IMR-90 (cell line): ENCODE data around the gene ARMC9. TPM values are rescaled to one million over a fixed set of nuclear protein-coding genes. Genes with fewer than 3 reads are reported as not detected.

ENCODE experiments used
- ATAC-seq: fragments of 200-7000 bp; cut with Tn5 transposase; 2 replicates; pipeline ENCODE4 v1.9.1; 2020; ENCODE audit warnings: low read depth, mild to moderate bottlenecking, moderate library complexity
- BruUV-seq: library from RNA; stranded (reverse); fragments of 400-500 nt; replicated peaks from 2 replicates; lab custom pipeline; 2021; lab: Mats Ljungman, UMichigan
- CTCF ChIA-PET: fragments of 300-600 bp; formaldehyde crosslinking; extraction: SDS; loops from one replicate; lab custom pipeline; 2021; ENCODE audit warnings: antibody characterized with exemption; lab: Yijun Ruan, JAX
- POLR2A ChIA-PET: fragments of 300-600 bp; sonication (Branson Sonifier 250); formaldehyde crosslinking; loops from one replicate; lab custom pipeline; 2022; ENCODE audit warnings: antibody characterized with exemption; ENCODE audit not compliant: unreplicated experiment; lab: Charles Lee
- DNase-seq: peaks from one replicate; pipeline ENCODE4 v3.0.0; 2013
- H2AFZ ChIP-seq: replicated peaks from 2 replicates; pipeline ENCODE3; 2013; ENCODE audit warnings: low read length, mild to moderate bottlenecking; ENCODE audit not compliant: poor library complexity
- H2AK5ac ChIP-seq: 2 replicates; pipeline ENCODE4 v1.6.1; 2013; ENCODE audit warnings: low read depth, low read length, inconsistent platforms
- H2AK9ac ChIP-seq: replicated peaks from 2 replicates; pipeline ENCODE3; 2013; ENCODE audit warnings: mild to moderate bottlenecking, low read depth, low read length, moderate library complexity; ENCODE audit not compliant: poor library complexity
- H2BK120ac ChIP-seq: 2 replicates; pipeline ENCODE4 v1.6.1; 2013; ENCODE audit warnings: low read depth, low read length, inconsistent platforms
- H2BK15ac ChIP-seq: 3 replicates; pipeline ENCODE4 v1.6.1; 2013; ENCODE audit warnings: low read depth, low read length, inconsistent platforms
- H2BK20ac ChIP-seq: 2 replicates; pipeline ENCODE4 v1.6.1; 2013; ENCODE audit warnings: low read depth, mild to moderate bottlenecking, inconsistent platforms, low read length, moderate library complexity
- H2BK5ac ChIP-seq: 2 replicates; pipeline ENCODE4 v1.6.1; 2013; ENCODE audit warnings: mild to moderate bottlenecking, low read depth, low read length, inconsistent platforms; ENCODE audit not compliant: poor library complexity, severe bottlenecking
- H3K14ac ChIP-seq: replicated peaks from 2 replicates; pipeline ENCODE4 v1.6.1; 2013; ENCODE audit warnings: low read depth, low read length, inconsistent platforms
- H3K18ac ChIP-seq: 2 replicates; pipeline ENCODE4 v1.6.1; 2013; ENCODE audit warnings: low read depth, low read length, control low read depth
- H3K23ac ChIP-seq: 2 replicates; pipeline ENCODE4 v1.6.1; 2013; ENCODE audit warnings: low read depth, low read length, inconsistent platforms
- H3K27ac ChIP-seq: 2 replicates; pipeline ENCODE4 v1.5.1; 2013; ENCODE audit warnings: mild to moderate bottlenecking, control low read depth, low read length; ENCODE audit not compliant: insufficient read depth
- H3K27me3 ChIP-seq: 2 replicates; pipeline ENCODE4 v1.6.1; 2013; ENCODE audit warnings: low read length; ENCODE audit not compliant: control insufficient read depth, insufficient read depth
- H3K36me3 ChIP-seq: 2 replicates; pipeline ENCODE4 v1.6.1; 2013; ENCODE audit warnings: low read length, mixed read lengths; ENCODE audit not compliant: control insufficient read depth, insufficient read depth
- H3K4ac ChIP-seq: 2 replicates; pipeline ENCODE4 v1.6.1; 2013; ENCODE audit warnings: low read depth, low read length, inconsistent platforms
- H3K4me1 ChIP-seq: 2 replicates; pipeline ENCODE4 v1.6.1; 2013; ENCODE audit warnings: low read length, mixed read lengths; ENCODE audit not compliant: control insufficient read depth, insufficient read depth
- H3K4me2 ChIP-seq: 2 replicates; pipeline ENCODE4 v1.6.1; 2013; ENCODE audit warnings: low read depth, mild to moderate bottlenecking, control low read depth, low read length, moderate library complexity
- H3K4me3 ChIP-seq: 2 replicates; pipeline ENCODE4 v1.5.1; 2013; ENCODE audit warnings: low read depth, mild to moderate bottlenecking, control low read depth, low read length, moderate library complexity; ENCODE audit not compliant: insufficient read depth
- H3K56ac ChIP-seq: 2 replicates; pipeline ENCODE4 v1.6.1; 2013; ENCODE audit warnings: low read length, inconsistent platforms; ENCODE audit not compliant: insufficient read depth; ENCODE audit errors: extremely low read depth
- H3K79me1 ChIP-seq, 2 experiments: 2 replicates each; pipeline ENCODE4 v1.6.1; 2013; ENCODE audit warnings: low read length in 2 of 2, inconsistent platforms in 1 of 2, low read depth in 1 of 2
- H3K9ac ChIP-seq: 2 replicates; pipeline ENCODE4 v1.6.1; 2013; ENCODE audit warnings: low read depth, low read length, control low read depth
- H3K9me1 ChIP-seq: 2 replicates; pipeline ENCODE4 v1.6.1; 2013; ENCODE audit warnings: low read length, inconsistent platforms; ENCODE audit not compliant: insufficient read depth
- H3K9me3 ChIP-seq: 2 replicates; pipeline ENCODE4 v1.6.1; 2013; ENCODE audit warnings: low read length; ENCODE audit not compliant: control insufficient read depth, insufficient read depth
- H4K20me1 ChIP-seq: 2 replicates; pipeline ENCODE4 v1.6.1; 2013; ENCODE audit warnings: low read length, inconsistent platforms; ENCODE audit not compliant: insufficient read depth
- H4K5ac ChIP-seq: 2 replicates; pipeline ENCODE4 v1.6.1; 2013; ENCODE audit warnings: mild to moderate bottlenecking, low read depth, low read length, control low read depth
- H4K8ac ChIP-seq, 2 experiments: 2 replicates each; pipeline ENCODE4 v1.6.1; 2013; ENCODE audit warnings: low read depth in 2 of 2, low read length in 2 of 2, control low read depth in 1 of 2, inconsistent platforms in 1 of 2
- H4K91ac ChIP-seq: 2 replicates; pipeline ENCODE4 v1.6.1; 2013; ENCODE audit warnings: low read depth, low read length, inconsistent platforms; ENCODE audit not compliant: insufficient read depth
- CEBPB ChIP-seq: IDR thresholded peaks from 2 replicates; pipeline ENCODE4 v1.6.1; 2012; ENCODE audit warnings: low read depth, low read length, improper control_type of control experiment
- CHD1 ChIP-seq: IDR thresholded peaks from 2 replicates; pipeline ENCODE4 v1.6.1; 2012; ENCODE audit warnings: low read depth, low read length, improper control_type of control experiment
- MAFK ChIP-seq: IDR thresholded peaks from 2 replicates; pipeline ENCODE4 v1.6.1; 2012; ENCODE audit warnings: low read depth, low read length, improper control_type of control experiment
- MXI1 ChIP-seq: IDR thresholded peaks from 2 replicates; pipeline ENCODE4 v1.6.1; 2012; ENCODE audit warnings: low read depth, mild to moderate bottlenecking, low read length, moderate library complexity, borderline replicate concordance
- POLR2A ChIP-seq: IDR thresholded peaks from 2 replicates; pipeline ENCODE4 v1.6.1; 2012; ENCODE audit warnings: mild to moderate bottlenecking, low read depth, low read length
- RFX5 ChIP-seq: IDR thresholded peaks from 2 replicates; pipeline ENCODE4 v1.8.0; 2012; ENCODE audit warnings: low read depth, mild to moderate bottlenecking, low read length, moderate library complexity
- SMC3 ChIP-seq: fragments of 150-350 bp; IDR thresholded peaks from 2 replicates; pipeline ENCODE4 v1.6.1; 2016; ENCODE audit warnings: low read depth, mild to moderate bottlenecking, antibody characterized with exemption, low read length, moderate library complexity
- WGBS, 2 experiments: methylation state at CpG; one replicate each; pipeline versions ENCODE4 v1.1.5 to v1.1.7; 2013; ENCODE audit warnings: missing lambda C conversion rate in 2 of 2; ENCODE audit not compliant: insufficient read length in 1 of 2; ENCODE audit errors: extremely low coverage in 2 of 2; 5-methylcytosine and 5-hydroxymethylcytosine counted together
- dilution Hi-C: fragments of 300-500 bp; cut with HindIII; formaldehyde crosslinking; loops from one replicate; pipeline ENCODE4 v1.14.3; 2018; ENCODE audit warnings: low sequenced_read_pairs; ENCODE audit not compliant: unreplicated experiment
- in situ Hi-C: fragments of 300-500 bp; cut with MboI; formaldehyde crosslinking; loops from 3 replicates; pipeline ENCODE4 v1.14.3; 2019; ENCODE audit warnings: low sequenced_read_pairs, inconsistent platforms, mixed read lengths
- intact Hi-C: fragments of 100-400 bp; cut with micrococcal nuclease; formaldehyde crosslinking; loops from 2 replicates; pipeline ENCODE4 v1.10.0; 2022
- polyA plus RNA-seq, 3 experiments: library from polyadenylated mRNA; depleted of rRNA; stranded (reverse); fragments of >200 nt; gene quantifications; 2 replicates each; pipeline ENCODE4 v1.2.3, GENCODE V29; 2012; ENCODE audit warnings: low replicate concordance in 1 of 3
- total RNA-seq: library from RNA; depleted of rRNA; stranded (reverse); fragments of >200 nt; gene quantifications from 2 replicates; pipeline ENCODE4 v1.2.3, GENCODE V29; 2012

ARMC9 gene
- total and polyA plus RNA-seq, 2 of the 4 experiments (the other 2 are of a cell fraction): 36.0 to 46.6 TPM

GRCh38 chr2:231325826-231326225, 127.4 kb downstream of the ARMC9 start:
- WGBS, 2 experiments: no CpG with 5 or more reads among the region's 2 CpGs
- Histone ChIP-seq H2BK120ac (no peak overlapping the region), H4K5ac (no peak overlapping the region), H3K4ac (no peak overlapping the region), H3K79me1 (no peaks in the 10 kb centered on the region), H4K91ac (no peak overlapping the region), H3K56ac (no peak overlapping the region), H3K23ac (no peak overlapping the region), H4K20me1 (no peaks in the 10 kb centered on the region), H3K4me2 (no peak overlapping the region), H2AFZ (no peak overlapping the region), H3K27ac (no peak overlapping the region), H3K9me1 (peaks cover 9% of the 10 kb centered on the region; the same call in 1 of the 2 replicates), H2AK5ac (no peak overlapping the region), H3K14ac (no peak overlapping the region; the same call in 1 of the 2 replicates), H3K36me3 (peaks cover 7% of the 10 kb centered on the region; the same call in 1 of the 2 replicates), H3K4me3 (no peak overlapping the region), H4K8ac (no peak overlapping the region), H2BK20ac (no peak overlapping the region), H3K4me1 (no peaks in the 10 kb centered on the region), H3K27me3 (no peaks in the 10 kb centered on the region), H3K9ac (no peak overlapping the region), H2BK15ac (no peak overlapping the region), H3K18ac (no peak overlapping the region), H2AK9ac (no peak overlapping the region), H2BK5ac (no peak overlapping the region), H3K9me3 (no peaks in the 10 kb centered on the region)
- ATAC-seq: no peak
- BruUV-seq: no TSS peak
- DNase-seq: no peak
- intact Hi-C loops: no loop called here
- in situ Hi-C loops: no loop called here
- ChIA-PET POLR2A (no interaction called here), CTCF (no interaction called here)
- dilution Hi-C loops: no loop called here
- no peak for TF ChIP-seq POLR2A
- no peak for TF ChIP-seq CHD1
- TF ChIP-seq MAFK: no peak
- no peak for TF ChIP-seq CEBPB
- no peak for TF ChIP-seq MXI1
- TF ChIP-seq SMC3: no peak
- no peak for TF ChIP-seq RFX5
